ENCODE results near the gene DUSP7. TPM values are rescaled to one million over a fixed set of nuclear protein-coding genes. Genes with fewer than 3 reads are reported as not detected.

Gene DUSP7
- total and polyA plus RNA-seq, 2 donors from 2014 or later: 10.1 to 19.8 TPM

GRCh38 chr3:52063026-52063723 lies 6.8 kb upstream of the DUSP7 start:
- no peak overlapping the region for H3K9ac ChIP-seq (ENCODE audit: low read length in 3 of 3)
- H3K4me3 ChIP-seq (ENCODE audit: low read length in 3 of 3): no peak overlapping the region
- H3K4me1 ChIP-seq (ENCODE audit: control insufficient read depth in 2 of 3, insufficient read depth in 2 of 3, low read depth in 1 of 3, low read length in 3 of 3): no peaks in the 10 kb centered on the region
- intact Hi-C loops (cut with DNase I): no loop called here
- FAIRE-seq (no peak), DNase-seq (no peak)
- no peaks in the 10 kb centered on the region for H3K9me3 ChIP-seq (ENCODE audit: control insufficient read depth in 2 of 3, insufficient read depth in 1 of 3, low read length in 3 of 3)
- no peaks in the 10 kb centered on the region for H3K36me3 ChIP-seq (ENCODE audit: control insufficient read depth in 2 of 3, insufficient read depth in 3 of 3, low read length in 3 of 3)
- no peak overlapping the region for H3K27ac ChIP-seq (ENCODE audit: low read depth in 2 of 2, low read length in 2 of 2)
- H3K27me3 ChIP-seq (ENCODE audit: control insufficient read depth, insufficient read depth, low read length): no peaks in the 10 kb centered on the region
- TF ChIP-seq, protein P1, sequence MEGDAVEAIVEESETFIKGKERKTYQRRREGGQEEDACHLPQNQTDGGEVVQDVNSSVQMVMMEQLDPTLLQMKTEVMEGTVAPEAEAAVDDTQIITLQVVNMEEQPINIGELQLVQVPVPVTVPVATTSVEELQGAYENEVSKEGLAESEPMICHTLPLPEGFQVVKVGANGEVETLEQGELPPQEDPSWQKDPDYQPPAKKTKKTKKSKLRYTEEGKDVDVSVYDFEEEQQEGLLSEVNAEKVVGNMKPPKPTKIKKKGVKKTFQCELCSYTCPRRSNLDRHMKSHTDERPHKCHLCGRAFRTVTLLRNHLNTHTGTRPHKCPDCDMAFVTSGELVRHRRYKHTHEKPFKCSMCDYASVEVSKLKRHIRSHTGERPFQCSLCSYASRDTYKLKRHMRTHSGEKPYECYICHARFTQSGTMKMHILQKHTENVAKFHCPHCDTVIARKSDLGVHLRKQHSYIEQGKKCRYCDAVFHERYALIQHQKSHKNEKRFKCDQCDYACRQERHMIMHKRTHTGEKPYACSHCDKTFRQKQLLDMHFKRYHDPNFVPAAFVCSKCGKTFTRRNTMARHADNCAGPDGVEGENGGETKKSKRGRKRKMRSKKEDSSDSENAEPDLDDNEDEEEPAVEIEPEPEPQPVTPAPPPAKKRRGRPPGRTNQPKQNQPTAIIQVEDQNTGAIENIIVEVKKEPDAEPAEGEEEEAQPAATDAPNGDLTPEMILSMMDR (IDR thresholded peaks at IDR 0.05; ENCODE audit: borderline replicate concordance, extremely low read depth, insufficient read depth): no peak

DNA sequence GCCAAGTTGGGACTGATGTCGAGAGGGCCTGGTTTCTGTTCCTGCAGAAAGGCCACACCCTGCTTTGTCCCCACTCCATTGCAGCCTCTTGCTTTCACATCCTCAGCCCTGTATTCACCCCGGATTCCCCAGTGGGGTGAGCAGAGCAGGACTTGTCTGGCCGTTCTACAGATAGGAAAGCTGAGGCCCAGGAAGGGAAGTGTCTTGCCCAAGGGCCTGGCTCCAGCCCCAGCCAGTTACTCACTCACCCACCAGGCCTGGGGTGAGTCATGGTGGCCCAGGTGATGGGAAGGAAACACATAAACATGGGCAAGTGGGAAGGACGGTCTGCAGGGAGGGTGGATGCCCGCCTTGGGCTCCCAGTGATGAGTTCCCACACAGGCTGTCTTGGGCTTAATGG lies 6.1 kb upstream of the DUSP7 start:
- no peaks in the 10 kb centered on the region for H3K9me3 ChIP-seq (ENCODE audit: control insufficient read depth in 2 of 3, insufficient read depth in 1 of 3, low read length in 3 of 3)
- no peak for DNase-seq
- H3K27me3 ChIP-seq (ENCODE audit: control insufficient read depth, insufficient read depth, low read length): no peaks in the 10 kb centered on the region
- FAIRE-seq: no peak
- H3K36me3 ChIP-seq (ENCODE audit: control insufficient read depth in 2 of 3, insufficient read depth in 3 of 3, low read length in 3 of 3): no peaks in the 10 kb centered on the region
- no peak overlapping the region for H3K9ac ChIP-seq (ENCODE audit: low read length in 3 of 3)
- peaks cover 0 to 3% (median 0%) of the 10 kb centered on the region in 3 donors for H3K4me1 ChIP-seq (ENCODE audit: control insufficient read depth in 2 of 3, insufficient read depth in 2 of 3, low read depth in 1 of 3, low read length in 3 of 3)
- H3K4me3 ChIP-seq (ENCODE audit: low read length in 3 of 3): no peak overlapping the region
- intact Hi-C loops (cut with DNase I): no loop called here
- no peak overlapping the region for H3K27ac ChIP-seq (ENCODE audit: low read depth in 2 of 2, low read length in 2 of 2)
- TF ChIP-seq, protein P1 (IDR thresholded peaks at IDR 0.05; ENCODE audit: borderline replicate concordance, extremely low read depth, insufficient read depth): no peak

DNA sequence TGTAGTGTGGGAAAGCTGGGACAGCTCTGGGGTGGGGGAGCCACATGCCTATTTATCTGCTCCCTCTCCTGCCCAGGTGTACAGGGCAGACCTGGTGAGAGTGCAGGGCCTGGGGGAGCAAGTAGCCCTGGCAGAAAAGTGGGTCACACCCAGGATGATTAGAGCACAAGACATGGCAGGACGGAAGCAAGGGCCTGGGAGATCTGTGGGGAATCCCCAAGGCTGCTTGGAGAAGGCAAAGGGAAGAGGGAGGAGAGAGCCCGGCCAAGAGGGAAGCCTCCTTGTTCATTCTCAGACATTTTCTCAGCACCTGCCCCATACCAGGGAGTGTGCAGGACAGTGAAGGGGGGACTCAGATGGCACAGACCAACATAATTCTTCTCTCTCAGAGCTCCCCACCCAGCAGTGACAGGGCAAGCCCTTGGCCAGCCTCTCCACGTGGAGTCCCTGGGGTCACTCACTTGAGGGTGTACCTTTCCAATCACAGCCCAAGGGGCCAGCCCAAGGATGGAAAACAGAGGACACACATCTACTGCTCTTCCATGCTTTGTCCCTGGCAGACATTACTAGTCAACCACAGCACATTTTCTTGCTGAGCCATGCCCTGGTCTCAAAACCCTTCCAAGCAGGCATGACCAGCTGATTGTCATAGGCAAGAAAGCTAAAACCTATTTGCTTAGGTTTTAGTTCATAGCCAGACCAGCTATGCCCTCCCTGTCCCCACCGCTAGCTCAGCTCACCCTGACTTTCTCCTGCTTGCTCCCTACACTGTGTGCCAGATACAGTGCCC lies 4.9 kb upstream of the DUSP7 start:
- DNase-seq (no peak), FAIRE-seq (no peak)
- Histone ChIP-seq H3K36me3 (ENCODE audit: control insufficient read depth in 2 of 3, insufficient read depth in 3 of 3, low read length in 3 of 3) (no peaks in the 10 kb centered on the region), H3K9me3 (ENCODE audit: control insufficient read depth in 2 of 3, insufficient read depth in 1 of 3, low read length in 3 of 3) (no peaks in the 10 kb centered on the region), H3K4me3 (ENCODE audit: low read length in 3 of 3) (no peak overlapping the region), H3K27ac (ENCODE audit: low read depth in 2 of 2, low read length in 2 of 2) (no peak overlapping the region), H3K9ac (ENCODE audit: low read length in 3 of 3) (no peak overlapping the region), H3K4me1 (ENCODE audit: control insufficient read depth in 2 of 3, insufficient read depth in 2 of 3, low read depth in 1 of 3, low read length in 3 of 3) (peaks cover 0 to 8% (median 0%) of the 10 kb centered on the region in 3 donors), H3K27me3 (ENCODE audit: control insufficient read depth, insufficient read depth, low read length) (no peaks in the 10 kb centered on the region)
- intact Hi-C loops (cut with DNase I): no loop called here
- TF ChIP-seq, protein P1 (IDR thresholded peaks at IDR 0.05; ENCODE audit: borderline replicate concordance, extremely low read depth, insufficient read depth): no peak
